SU-DHL-6 (cell line): Measurements from ENCODE around the gene XCL1.

Experiments
- CTCF ChIP-seq: fragments of 200-600 bp; sonication (generic); IDR thresholded peaks from one replicate; pipeline ENCODE4 v1.5.1; 2017; ENCODE audit warnings: antibody characterized with exemption, mild to moderate bottlenecking, low read length, moderate library complexity; ENCODE audit not compliant: insufficient read depth, poor library complexity, severe bottlenecking
- EZH2phosphoT487 ChIP-seq: fragments of 200-600 bp; sonication (generic), shearing (Covaris generic); conservative IDR thresholded peaks from 2 replicates; pipeline ENCODE4 v1.6.1; 2018; ENCODE audit warnings: mild to moderate bottlenecking, antibody characterized with exemption, low read length, moderate library complexity, mixed read lengths

GRCh38 chr1:168609741-168610510, 33.5 kb downstream of the XCL1 start:
- TF ChIP-seq CTCF (no peak), EZH2phosphoT487 (no peak)
